ENCODE data around the gene GCGR.

The GCGR gene

DNA sequence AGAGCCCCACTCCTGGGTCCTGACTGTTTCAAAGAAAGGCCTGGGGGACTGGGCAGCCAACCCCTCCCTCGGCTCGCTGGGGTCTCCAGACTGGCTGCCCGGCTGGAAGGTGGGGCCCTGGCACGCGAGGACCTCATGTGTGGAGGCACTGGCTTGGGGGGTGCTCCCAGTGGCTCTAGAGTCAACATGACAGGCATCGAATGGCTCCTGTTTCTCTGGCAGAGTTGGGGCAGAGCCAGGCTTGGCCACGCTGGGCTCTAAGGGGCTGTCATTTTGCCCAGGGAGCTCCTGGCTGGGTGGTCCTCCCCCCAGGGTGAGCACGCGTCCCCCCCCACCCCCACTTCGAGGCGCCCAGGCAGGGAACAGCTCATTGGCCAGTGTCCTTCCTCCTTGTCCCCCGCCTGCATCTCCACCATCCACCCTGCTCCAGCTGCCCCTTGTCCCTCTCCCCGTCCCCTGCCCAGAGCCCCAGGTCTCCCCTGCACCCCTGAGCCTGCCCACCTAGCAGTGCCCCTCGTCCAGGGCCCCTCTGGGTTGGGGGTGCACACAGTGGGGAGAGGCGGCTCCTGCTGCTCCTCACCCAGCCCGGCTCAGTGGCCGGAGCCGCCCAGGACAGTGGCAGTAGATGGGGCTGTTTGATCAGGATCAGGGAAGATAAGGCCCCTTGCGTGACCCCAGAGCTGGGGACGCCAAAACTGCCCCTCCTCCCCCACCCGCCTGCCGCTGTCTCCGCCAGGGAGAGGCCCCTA is 2.7 kb downstream of the GCGR start:
- Histone ChIP-seq H3K4me3 (ENCODE audit: insufficient read depth, low read length, poor library complexity, severe bottlenecking) (no peak overlapping the region), H3K9me2 (replicated peaks; ENCODE audit: insufficient read depth, low read length) (no peaks in the 10 kb centered on the region), H2AFZ (ENCODE audit: low read depth, low read length, severe bottlenecking) (no peak overlapping the region), H3K79me2 (ENCODE audit: insufficient read depth, low read length) (no peaks in the 10 kb centered on the region), H3K27me3 (ENCODE audit: low read length) (no peaks in the 10 kb centered on the region), H3F3A (ENCODE audit: insufficient read depth) (no peaks in the 10 kb centered on the region), H3K27ac (ENCODE audit: low read depth, low read length) (no peak overlapping the region), H3K4me2 (ENCODE audit: low read depth, low read length, poor library complexity, severe bottlenecking) (no peak overlapping the region), H3K9ac (ENCODE audit: low read length) (no peak overlapping the region), H3K9me3 (ENCODE audit: insufficient read depth, low read length) (no peaks in the 10 kb centered on the region), H4K20me1 (ENCODE audit: low read depth, low read length) (no peaks in the 10 kb centered on the region), H3K36me3 (ENCODE audit: low read length) (no peaks in the 10 kb centered on the region)
- TF ChIP-seq, protein P1, sequence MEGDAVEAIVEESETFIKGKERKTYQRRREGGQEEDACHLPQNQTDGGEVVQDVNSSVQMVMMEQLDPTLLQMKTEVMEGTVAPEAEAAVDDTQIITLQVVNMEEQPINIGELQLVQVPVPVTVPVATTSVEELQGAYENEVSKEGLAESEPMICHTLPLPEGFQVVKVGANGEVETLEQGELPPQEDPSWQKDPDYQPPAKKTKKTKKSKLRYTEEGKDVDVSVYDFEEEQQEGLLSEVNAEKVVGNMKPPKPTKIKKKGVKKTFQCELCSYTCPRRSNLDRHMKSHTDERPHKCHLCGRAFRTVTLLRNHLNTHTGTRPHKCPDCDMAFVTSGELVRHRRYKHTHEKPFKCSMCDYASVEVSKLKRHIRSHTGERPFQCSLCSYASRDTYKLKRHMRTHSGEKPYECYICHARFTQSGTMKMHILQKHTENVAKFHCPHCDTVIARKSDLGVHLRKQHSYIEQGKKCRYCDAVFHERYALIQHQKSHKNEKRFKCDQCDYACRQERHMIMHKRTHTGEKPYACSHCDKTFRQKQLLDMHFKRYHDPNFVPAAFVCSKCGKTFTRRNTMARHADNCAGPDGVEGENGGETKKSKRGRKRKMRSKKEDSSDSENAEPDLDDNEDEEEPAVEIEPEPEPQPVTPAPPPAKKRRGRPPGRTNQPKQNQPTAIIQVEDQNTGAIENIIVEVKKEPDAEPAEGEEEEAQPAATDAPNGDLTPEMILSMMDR (IDR thresholded peaks at IDR 0.05; ENCODE audit: insufficient read depth, low read length, poor library complexity, severe bottlenecking): no peak
- TF ChIP-seq EZH2phosphoT487 (conservative IDR thresholded peaks at IDR 0.05; ENCODE audit: low read length): no peak

DNA sequence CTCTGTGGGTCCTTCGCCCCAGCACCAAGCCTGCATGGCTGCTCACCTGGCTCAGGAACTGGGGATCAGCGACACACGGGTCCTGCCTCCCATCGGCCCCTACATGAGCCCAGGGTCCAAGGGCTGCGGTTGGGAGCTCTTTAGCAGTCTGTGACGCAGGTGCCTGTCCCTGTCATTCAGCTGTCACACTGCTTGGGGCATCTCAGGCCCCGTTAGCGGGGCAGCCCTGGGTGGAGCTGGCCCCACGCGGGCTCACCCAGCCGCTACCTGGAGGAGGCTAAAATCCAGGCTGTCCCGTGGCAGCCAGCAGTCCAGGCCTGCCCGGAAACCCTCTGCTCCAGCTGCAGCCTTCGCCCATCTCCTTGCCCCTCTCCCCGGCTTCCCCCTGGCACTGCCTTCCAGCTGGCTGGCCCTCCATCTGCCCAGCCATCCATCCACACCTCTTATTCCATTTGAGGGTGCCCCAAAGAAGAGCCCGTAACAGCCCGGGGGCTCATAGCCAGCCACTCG is 3.3 kb downstream of the GCGR start:
- no peak overlapping the region for H2AFZ ChIP-seq (ENCODE audit: low read depth, low read length, severe bottlenecking)
- H3K79me2 ChIP-seq (ENCODE audit: insufficient read depth, low read length): no peaks in the 10 kb centered on the region
- H3K36me3 ChIP-seq (ENCODE audit: low read length): no peaks in the 10 kb centered on the region
- H3F3A ChIP-seq (ENCODE audit: insufficient read depth): no peaks in the 10 kb centered on the region
- H3K27me3 ChIP-seq (ENCODE audit: low read length): no peaks in the 10 kb centered on the region
- no peaks in the 10 kb centered on the region for H3K9me2 ChIP-seq (replicated peaks; ENCODE audit: insufficient read depth, low read length)
- H3K9me3 ChIP-seq (ENCODE audit: insufficient read depth, low read length): no peaks in the 10 kb centered on the region
- no peak overlapping the region for H3K27ac ChIP-seq (ENCODE audit: low read depth, low read length)
- TF ChIP-seq, protein P1 (IDR thresholded peaks at IDR 0.05; ENCODE audit: insufficient read depth, low read length, poor library complexity, severe bottlenecking): no peak
- no peak for TF ChIP-seq EZH2phosphoT487 (conservative IDR thresholded peaks at IDR 0.05; ENCODE audit: low read length)
- H3K9ac ChIP-seq (ENCODE audit: low read length): no peak overlapping the region
- H3K4me2 ChIP-seq (ENCODE audit: low read depth, low read length, poor library complexity, severe bottlenecking): no peak overlapping the region
- H3K4me3 ChIP-seq (ENCODE audit: insufficient read depth, low read length, poor library complexity, severe bottlenecking): no peak overlapping the region
- no peaks in the 10 kb centered on the region for H4K20me1 ChIP-seq (ENCODE audit: low read depth, low read length)

DNA sequence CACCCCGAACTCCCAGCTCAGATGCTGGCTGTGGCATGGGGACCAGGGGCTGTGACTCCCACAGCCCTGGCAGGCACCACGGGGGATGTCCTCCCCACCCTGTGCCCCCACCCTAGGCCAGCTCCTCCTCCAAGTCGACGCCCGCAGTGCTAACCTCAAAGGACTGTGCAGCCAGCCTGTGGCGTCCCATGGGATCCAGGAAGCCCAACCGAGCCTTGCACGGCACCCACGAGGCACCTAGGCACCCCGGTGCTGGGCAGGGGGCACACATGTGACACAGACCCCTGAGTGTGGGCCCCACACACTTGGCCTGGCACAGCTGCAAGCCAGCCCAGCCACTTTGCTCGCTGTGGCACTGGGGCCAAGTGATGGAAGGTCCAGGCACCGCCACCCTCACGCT is 3.9 kb downstream of the GCGR start:
- H3K9me3 ChIP-seq (ENCODE audit: insufficient read depth, low read length): no peaks in the 10 kb centered on the region
- TF ChIP-seq, protein P1 (IDR thresholded peaks at IDR 0.05; ENCODE audit: insufficient read depth, low read length, poor library complexity, severe bottlenecking): no peak
- no peak for TF ChIP-seq EZH2phosphoT487 (conservative IDR thresholded peaks at IDR 0.05; ENCODE audit: low read length)
- H3K9me2 ChIP-seq (replicated peaks; ENCODE audit: insufficient read depth, low read length): no peaks in the 10 kb centered on the region
- H3K4me2 ChIP-seq (ENCODE audit: low read depth, low read length, poor library complexity, severe bottlenecking): no peak overlapping the region
- H3F3A ChIP-seq (ENCODE audit: insufficient read depth): no peaks in the 10 kb centered on the region
- no peaks in the 10 kb centered on the region for H3K36me3 ChIP-seq (ENCODE audit: low read length)
- H3K9ac ChIP-seq (ENCODE audit: low read length): no peak overlapping the region
- H4K20me1 ChIP-seq (ENCODE audit: low read depth, low read length): no peaks in the 10 kb centered on the region
- no peak overlapping the region for H3K4me3 ChIP-seq (ENCODE audit: insufficient read depth, low read length, poor library complexity, severe bottlenecking)
- H2AFZ ChIP-seq (ENCODE audit: low read depth, low read length, severe bottlenecking): no peak overlapping the region
- no peaks in the 10 kb centered on the region for H3K79me2 ChIP-seq (ENCODE audit: insufficient read depth, low read length)
- no peak overlapping the region for H3K27ac ChIP-seq (ENCODE audit: low read depth, low read length)
- H3K27me3 ChIP-seq (ENCODE audit: low read length): no peaks in the 10 kb centered on the region

Measured in SU-DHL-6 (cell line).